ENCODE results near the gene ELL2. TPM values are rescaled to one million over a fixed set of nuclear protein-coding genes. Genes with fewer than 3 reads are reported as not detected.

Gene ELL2
- polyA plus RNA-seq, 1 donor: 3.3 TPM

DNA sequence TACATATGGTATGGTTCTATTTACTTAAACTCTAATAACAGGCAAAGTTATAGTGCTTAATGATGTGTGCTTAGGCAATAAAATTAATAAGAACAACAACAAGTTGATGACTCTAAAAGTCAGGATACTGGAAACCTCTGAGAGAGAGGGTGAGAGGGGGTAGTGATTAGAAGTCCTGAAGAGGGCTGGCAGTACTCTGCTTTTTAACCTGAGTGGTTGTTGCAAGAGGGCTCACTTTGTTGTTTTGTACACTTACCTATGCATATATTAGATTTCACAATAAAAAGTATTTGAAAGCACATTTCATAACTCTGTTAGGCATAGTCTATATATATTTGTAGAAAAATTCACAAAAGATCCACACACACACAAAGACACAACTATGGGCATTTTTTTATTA is 21.4 kb upstream of the ELL2 start:
- no peak for DNase-seq

DNA sequence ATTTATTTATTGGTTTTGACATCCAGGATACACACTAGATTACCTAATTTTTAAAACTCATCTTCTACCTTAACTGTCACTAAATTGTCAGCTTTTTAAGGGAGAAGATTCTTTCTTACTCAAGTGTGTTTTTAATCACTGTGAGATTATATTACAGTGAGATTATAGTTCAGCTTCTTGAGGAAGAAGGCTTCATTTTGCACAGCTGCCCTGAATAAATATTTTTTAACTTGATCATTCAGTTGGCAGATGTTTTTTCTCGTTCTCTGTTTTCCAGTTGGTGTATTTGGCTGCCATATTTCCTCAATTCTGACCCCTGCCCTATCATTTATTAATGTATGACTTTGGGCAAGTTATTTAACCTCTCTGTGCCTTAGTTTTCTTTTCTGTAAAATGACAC is 15.0 kb upstream of the ELL2 start:
- DNase-seq: no peak

DNA sequence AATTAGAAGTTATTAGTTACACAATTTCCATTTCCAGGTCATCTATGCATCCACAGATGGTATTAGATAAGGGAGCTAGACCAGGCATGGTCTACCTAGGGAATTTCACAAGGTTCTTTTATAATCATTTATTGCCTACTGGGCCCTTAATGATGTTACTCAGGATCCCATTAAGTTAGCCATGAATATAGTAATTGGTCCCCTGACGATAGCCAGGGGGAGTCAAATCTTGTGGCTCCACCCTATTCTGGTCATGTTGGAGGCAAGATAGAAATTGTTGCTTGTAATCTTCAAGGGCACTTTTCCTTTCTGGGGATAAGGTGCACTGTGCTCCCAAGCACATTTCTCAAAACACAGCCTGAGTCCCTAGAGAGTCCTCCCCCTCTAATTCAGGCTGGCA is 14.1 kb upstream of the ELL2 start:
- DNase-seq: no peak

GRCh38 chr5:95973793-95974325 is 12.2 kb upstream of the ELL2 start:
- DNase-seq: no peak

- no peak for DNase-seq
These were observed 10.5 kb upstream of the ELL2 start for GRCh38 chr5:95972196-95972595.

GRCh38 chr5:95970359-95970704 is 8.7 kb upstream of the ELL2 start:
- no peak for DNase-seq

DNA sequence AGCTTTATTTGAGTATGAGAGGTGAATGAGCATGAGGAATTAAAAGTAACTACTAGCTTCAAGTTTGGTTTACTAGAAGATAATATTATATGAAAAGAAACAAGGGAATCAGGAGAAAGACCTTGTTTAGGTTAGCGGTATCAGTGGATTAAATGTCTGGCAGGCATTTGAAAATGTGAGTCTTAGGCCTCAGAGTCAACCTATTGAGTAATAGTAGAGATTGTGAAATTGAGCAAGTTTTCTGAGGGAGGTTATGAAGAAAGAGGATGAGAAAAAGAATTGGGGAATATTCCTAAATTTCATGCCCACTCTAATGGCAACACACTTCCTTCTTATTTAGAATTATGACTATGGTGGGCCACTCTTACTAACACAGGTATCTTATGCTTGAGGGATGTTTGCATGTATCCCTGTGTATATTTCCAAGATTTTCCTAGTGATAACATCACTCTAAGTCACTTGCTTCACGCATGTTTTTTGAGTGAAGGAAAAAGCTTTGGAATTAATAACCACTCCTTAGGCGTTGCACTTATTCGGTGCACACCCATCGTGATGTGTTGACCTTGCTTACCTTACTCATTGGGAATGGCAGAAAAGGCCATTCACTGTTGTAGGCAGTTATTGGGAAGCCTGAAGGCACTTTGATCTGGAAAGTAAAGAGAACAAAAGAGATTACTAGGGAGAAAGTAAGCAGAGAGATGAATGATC is 8.2 kb upstream of the ELL2 start:
- DNase-seq: no peak

DNA sequence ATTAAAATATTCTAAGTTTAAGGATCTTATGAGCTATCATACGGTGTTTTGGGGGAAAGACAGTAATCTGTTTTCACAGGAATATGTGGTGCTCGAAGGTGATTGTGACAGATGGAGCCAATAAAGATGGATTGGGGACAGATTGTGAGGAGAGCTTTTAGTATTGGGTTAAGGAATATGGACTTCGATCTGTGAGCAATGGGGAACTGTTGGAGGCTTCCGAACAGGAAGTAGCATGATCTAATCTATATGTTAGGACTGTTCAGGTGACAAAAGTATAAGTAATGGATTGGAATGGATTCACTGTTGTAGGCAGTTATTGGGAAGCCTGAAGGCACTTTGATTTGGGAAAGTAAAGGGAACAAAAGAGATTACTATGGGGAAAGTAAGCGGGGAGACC is 7.4 kb upstream of the ELL2 start:
- no peak for DNase-seq

DNA sequence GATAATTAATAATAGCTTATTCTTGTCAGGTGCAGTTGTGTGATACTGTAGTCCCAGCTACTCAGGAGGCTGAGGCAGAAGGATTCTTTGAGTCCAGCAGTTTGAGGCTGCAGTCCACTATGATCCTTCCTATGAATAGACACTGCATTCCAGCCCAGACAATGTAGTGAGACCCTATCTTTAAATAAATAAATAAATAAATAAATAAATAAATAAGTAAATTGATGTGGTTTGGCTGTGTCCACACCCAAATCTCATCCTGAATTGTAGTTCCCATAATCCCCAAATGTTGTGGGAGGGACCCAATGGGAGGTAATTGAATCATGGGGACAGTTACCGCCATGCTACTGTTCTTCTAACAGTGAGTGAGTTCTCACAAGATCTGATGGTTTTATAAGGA is 5.6 kb upstream of the ELL2 start:
- DNase-seq: no peak

DNA sequence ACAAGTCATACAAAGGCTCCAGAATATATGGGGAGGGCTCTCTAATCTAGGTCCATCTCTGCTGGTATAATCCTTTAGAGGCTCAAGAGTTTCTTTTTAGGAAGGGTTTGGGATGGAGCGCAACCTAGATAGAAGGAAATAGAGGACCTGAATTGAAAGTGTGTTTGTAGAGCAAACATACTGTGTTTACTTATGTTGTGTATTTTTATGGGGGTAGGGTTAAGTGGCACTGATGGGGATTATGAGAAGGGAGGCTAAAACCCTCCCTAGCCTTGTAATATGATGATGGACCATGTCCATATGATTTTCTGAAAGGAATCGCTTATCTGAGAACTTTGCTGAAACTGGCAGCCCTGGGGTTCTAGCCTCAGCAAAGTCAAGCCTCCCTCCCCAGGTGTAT is 4.4 kb upstream of the ELL2 start:
- DNase-seq: no peak

GRCh38 chr5:95963650-95964410 is 2.2 kb upstream of the ELL2 start:
- DNase-seq: no peak

DNA sequence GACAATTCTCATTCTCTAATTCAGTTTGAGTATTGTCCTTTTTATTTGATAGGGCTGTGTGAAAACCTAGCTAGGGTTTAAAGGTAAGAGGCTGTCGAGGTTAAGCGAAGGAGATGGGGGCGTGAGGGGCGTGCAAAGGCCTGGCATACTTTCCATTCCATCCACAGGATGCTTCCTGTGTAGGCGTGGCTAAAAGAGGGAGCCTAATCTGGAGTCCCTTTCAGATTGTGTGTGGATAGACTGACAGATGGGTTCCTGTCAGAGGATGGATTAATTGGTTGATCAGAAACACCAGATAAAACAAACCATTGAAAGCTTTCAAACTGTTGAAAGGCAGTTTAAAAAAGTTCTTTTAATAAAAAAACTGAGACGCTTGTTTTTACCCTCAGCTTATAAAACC is 1.1 kb upstream of the ELL2 start:
- no peak for DNase-seq

DNA sequence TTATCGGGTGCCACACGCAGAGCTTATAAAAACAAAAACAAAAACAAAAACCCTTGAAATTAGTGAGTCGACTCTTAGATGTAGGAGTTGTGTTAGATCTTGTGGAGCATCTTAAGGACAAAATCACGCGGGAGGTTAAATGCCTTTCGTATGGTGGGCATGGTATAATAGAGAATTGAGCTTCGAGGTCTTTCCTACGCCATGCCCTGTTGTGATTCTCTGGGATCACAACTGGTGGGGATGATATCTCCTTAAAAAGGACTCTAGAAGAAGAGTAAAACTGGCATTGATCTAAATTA is 773 bp upstream of the ELL2 start:
- no peak for DNase-seq

- DNase-seq: peak; percentile 63
These were observed 709 bp downstream of the ELL2 start for GRCh38 chr5:95960667-95961616.

DNA sequence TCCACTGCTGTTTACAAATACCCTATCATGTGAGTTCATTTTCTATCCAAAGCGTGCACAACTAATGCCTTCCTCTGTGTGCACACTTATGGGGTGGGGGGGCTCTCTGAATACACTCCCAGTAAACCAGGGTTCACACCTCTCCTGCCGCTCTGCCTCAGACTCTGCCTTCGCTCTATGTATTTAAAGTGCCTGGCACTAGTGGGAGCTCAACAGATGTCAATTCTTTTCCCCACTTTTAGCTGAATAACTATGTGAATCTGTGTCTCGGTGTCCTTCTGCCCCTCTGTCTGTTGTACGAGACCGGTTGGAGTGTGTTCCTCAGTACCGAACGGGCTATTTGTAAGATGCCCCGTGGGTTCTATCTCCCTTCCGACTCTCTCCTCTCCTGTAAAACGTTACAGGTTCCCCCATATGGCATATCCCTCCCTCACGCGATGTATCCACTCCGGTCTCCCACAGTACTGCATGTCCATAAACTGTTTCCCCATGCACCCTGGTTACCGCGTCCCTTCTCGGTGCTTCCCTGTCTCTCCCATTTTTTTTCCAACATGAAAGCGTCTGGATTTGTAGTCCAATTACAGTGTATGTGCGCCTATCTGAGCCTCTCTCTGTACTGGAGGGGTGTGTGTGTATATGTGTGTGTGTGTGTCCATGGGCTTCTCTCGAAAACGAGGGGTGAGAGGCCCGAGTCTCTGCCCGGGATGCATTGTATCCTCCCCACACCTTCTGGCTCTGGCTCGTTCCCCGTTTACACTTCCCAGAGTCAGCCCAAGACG is 1.6 kb downstream of the ELL2 start:
- peak; percentile 19 for DNase-seq

GRCh38 chr5:95959051-95959887 is 2.4 kb downstream of the ELL2 start:
- DNase-seq: no peak

DNA sequence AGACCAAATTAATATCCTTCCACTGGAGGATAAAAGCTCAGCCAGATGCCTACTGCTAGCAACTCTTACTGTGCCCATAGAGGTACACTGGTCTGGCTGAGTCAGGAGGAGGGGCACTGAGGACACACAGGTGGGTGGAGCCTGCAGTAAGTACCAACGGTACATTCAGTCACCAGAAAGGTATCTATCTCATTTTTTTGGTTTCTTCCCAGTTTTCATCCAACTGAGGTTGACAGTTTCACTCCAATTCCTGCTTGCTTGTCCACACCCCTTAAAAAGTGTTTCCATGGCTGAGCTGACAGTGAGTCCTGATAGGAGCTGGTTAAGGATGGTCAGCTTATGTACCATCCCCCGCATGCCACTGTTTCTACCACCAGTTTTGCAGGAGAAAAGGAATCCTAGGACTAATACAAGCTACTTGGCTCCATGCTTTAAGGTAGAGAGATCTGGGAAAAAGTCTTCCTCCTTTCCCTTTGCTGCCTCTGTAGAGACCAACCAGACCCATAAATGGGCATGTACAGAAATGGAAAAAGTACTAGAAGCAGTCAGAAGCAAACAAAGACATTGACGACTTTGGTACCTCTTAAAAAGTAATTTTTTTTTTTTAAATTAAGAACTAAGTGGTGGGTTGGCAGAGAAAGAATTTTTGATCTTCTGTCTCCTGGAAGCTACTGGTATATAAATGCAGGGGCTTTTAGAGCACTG is 3.2 kb downstream of the ELL2 start:
- DNase-seq: no peak

DNA sequence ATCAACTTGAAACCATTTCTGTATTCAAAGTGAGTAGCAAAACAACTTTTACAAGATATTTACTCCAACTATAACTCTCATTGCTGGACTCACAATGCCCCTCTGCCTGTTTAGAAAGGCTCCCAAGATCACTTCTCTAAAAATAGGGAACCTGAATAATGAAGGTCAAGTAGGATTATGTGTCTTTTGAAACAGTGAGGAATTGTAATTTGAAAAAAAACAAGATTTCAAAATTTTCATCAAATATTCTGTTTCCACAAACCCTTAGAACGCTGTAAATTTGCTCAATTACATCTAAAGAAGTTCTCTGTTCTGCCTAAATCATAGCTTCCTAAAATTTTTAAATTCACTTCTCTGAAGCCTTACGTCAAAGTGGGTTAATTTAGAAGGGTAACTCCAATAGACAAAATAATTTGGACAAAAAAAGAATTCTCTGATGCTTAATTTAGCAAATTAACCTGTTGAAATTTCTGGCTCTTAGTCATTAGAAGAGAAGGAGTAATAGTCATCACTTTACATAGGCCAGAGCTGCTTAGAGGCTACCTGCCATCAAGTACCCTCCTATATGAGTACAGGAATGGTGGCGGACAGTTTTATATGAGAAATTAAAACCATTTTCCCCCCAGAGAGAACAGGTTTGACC is 4.0 kb downstream of the ELL2 start:
- no peak for DNase-seq

- DNase-seq: no peak
These were observed 4.8 kb downstream of the ELL2 start for GRCh38 chr5:95956900-95957293.
